Measurements from ENCODE around the gene TMEM147. TPM values are rescaled to one million over a fixed set of nuclear protein-coding genes. Genes with fewer than 3 reads are reported as not detected.
A peak's percentile ranks its signal among the peaks of the same experiment; 100 is the strongest.

The TMEM147 gene
- total RNA-seq, 4 donors from 2014 or later, result 68.1 to 119 (median 89.6) TPM

DNA sequence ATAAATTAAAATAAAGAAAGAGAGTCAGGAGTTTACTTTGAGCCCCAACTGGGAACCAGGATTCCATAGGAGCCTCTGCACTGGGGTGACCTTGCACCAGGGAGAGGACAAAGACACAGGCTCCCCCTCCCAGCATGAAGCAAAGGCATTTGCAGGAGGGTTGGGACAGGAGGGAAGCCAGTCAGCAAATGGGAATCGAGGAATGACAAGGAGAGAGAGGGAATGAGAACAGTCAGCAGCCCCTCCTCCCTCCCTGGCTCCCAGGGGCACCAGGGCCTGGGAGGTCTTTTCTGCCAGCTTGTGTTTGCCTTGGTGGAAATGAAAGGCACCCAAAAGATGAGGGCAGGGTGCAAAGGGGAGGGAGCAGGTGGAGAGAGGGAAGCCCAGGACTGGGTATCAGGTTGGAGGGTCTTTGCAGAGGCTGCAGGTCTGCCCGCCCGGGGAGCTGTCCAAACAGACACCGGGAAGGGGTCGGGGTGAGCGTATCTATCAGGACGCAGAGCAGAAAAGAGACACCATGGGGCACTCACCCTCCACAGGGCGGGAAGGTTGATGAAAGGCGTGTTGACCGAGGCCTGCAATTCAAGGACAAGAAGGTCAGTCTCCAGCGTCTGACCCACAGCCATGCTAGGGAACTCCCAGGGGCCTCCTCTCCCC, 21.1 kb upstream of the TMEM147 start:
- Histone ChIP-seq H3K36me3 (no peaks in the 10 kb centered on the region), H3K4me1 (peaks cover 0 to 31% (median under 1%) of the 10 kb centered on the region in 3 donors), H3K27me3 (peaks cover 0 to 68% (median 0%) of the 10 kb centered on the region in 4 donors), H3K27ac (no peak overlapping the region), H3K9me3 (no peaks in the 10 kb centered on the region), H3K4me3 (no peak overlapping the region)
- 31 to 41% methylated on average over 4 to 5 of the region's 11 CpGs for WGBS, 2 donors
- TF ChIP-seq, protein P1, sequence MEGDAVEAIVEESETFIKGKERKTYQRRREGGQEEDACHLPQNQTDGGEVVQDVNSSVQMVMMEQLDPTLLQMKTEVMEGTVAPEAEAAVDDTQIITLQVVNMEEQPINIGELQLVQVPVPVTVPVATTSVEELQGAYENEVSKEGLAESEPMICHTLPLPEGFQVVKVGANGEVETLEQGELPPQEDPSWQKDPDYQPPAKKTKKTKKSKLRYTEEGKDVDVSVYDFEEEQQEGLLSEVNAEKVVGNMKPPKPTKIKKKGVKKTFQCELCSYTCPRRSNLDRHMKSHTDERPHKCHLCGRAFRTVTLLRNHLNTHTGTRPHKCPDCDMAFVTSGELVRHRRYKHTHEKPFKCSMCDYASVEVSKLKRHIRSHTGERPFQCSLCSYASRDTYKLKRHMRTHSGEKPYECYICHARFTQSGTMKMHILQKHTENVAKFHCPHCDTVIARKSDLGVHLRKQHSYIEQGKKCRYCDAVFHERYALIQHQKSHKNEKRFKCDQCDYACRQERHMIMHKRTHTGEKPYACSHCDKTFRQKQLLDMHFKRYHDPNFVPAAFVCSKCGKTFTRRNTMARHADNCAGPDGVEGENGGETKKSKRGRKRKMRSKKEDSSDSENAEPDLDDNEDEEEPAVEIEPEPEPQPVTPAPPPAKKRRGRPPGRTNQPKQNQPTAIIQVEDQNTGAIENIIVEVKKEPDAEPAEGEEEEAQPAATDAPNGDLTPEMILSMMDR (IDR thresholded peaks at IDR 0.05), result no peak
- no peak for TF ChIP-seq POLR2A (IDR thresholded peaks at IDR 0.05)
- intact Hi-C loops (cut with DNase I), result no loop called here
- no peak for DNase-seq

DNA sequence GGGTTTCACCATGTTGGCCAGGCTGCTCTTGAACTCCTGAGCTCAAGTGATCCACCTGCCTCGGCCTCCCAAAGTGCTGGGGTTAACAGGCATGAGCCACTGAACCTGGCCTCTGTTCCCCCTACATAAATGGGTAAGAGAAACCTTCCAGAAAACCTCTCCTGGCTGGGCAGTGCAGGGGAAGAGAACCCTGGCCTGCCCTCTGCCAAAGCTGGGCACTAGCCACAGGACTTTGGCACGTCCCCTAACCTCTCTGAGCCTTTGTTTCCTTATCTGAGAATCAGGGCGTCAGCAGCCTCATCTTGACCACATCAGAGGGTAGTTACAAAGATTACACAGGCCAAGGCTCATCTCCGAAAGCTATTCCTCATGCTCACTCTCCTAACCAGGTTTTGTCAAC, 19.6 kb upstream of the TMEM147 start:
- intact Hi-C loops (cut with DNase I), result no loop called here
- H3K9me3 ChIP-seq, result no peaks in the 10 kb centered on the region
- no peak overlapping the region for H3K27ac ChIP-seq
- peak overlapping the region in 2 of 4 donors; percentile 26 to 27 for H3K4me3 ChIP-seq
- H3K36me3 ChIP-seq, result no peaks in the 10 kb centered on the region
- WGBS, 2 donors, result 68 to 71% methylated on average over 3 to 4 of the region's 4 CpGs
- TF ChIP-seq POLR2A (IDR thresholded peaks at IDR 0.05), result no peak
- TF ChIP-seq, protein P1 (IDR thresholded peaks at IDR 0.05), result no peak
- H3K27me3 ChIP-seq, result peaks cover 0 to 84% (median 0%) of the 10 kb centered on the region in 4 donors
- peaks cover 0 to 42% (median 3%) of the 10 kb centered on the region in 3 donors for H3K4me1 ChIP-seq
- DNase-seq, result no peak

DNA sequence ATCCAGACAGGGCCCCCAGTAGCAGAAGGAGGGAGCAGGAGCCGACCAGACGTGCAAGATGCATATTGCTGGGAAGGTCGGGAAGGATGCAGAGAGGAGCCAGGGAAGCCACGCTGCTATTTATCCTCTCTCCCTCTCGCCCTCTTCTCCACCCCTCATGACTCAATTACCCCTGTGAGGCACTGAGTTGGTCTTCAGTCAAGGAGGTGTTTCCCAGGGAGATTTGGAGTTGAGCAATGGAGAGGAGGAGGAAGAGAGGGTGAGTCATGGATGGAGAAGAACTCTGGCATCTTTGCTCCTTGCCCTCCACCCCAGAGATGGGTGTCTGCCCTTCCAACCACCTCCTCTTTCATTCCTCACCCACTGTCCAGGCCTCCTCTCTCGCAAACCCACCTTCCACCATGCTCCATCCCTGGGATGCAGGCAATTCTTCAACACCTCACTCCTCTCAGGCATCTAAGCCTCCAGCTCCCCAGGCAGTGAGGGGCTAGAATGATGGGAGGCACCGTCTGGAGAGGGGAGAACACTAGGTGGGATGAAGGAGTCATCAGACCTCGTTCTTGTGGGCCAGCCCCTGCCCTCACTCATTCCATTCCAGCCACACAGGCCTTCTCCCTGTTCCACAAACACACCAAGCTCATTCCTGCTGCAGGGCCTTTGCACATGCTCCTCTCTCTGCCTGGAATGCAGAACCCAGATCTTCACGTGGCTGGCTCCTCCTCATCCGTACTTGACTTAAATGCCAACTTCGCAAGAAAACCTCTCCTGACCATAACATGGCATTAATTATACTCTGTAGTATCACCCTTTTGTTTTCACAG, 17.0 kb upstream of the TMEM147 start, which contains the start of gene SBSN:
SBSN (minus strand) TSS at position 94 of the 821 bp plus-strand sequence; CDS start at position 64, 30 bp downstream.
- DNase-seq, result no peak
- 67 to 74% methylated on average over 10 to 11 of the region's 11 CpGs for WGBS, 2 donors
- Histone ChIP-seq H3K27me3 (peaks cover 0 to 100% (median 0%) of the 10 kb centered on the region in 4 donors), H3K9me3 (no peaks in the 10 kb centered on the region), H3K4me3 (peak within 1 kb of the TSS in 2 of 4 donors; percentile 26 to 27), H3K4me1 (peaks cover 3 to 53% (median 5%) of the 10 kb centered on the region in 3 donors), H3K27ac (peak within 1 kb of the TSS in 3 of 4 donors; percentile 58 to 75 (median 64)), H3K36me3 (no peaks in the 10 kb centered on the region)
- intact Hi-C loops (cut with DNase I), result no loop called here
- no peak for TF ChIP-seq POLR2A (IDR thresholded peaks at IDR 0.05)
- TF ChIP-seq, protein P1 (IDR thresholded peaks at IDR 0.05), result no peak

DNA sequence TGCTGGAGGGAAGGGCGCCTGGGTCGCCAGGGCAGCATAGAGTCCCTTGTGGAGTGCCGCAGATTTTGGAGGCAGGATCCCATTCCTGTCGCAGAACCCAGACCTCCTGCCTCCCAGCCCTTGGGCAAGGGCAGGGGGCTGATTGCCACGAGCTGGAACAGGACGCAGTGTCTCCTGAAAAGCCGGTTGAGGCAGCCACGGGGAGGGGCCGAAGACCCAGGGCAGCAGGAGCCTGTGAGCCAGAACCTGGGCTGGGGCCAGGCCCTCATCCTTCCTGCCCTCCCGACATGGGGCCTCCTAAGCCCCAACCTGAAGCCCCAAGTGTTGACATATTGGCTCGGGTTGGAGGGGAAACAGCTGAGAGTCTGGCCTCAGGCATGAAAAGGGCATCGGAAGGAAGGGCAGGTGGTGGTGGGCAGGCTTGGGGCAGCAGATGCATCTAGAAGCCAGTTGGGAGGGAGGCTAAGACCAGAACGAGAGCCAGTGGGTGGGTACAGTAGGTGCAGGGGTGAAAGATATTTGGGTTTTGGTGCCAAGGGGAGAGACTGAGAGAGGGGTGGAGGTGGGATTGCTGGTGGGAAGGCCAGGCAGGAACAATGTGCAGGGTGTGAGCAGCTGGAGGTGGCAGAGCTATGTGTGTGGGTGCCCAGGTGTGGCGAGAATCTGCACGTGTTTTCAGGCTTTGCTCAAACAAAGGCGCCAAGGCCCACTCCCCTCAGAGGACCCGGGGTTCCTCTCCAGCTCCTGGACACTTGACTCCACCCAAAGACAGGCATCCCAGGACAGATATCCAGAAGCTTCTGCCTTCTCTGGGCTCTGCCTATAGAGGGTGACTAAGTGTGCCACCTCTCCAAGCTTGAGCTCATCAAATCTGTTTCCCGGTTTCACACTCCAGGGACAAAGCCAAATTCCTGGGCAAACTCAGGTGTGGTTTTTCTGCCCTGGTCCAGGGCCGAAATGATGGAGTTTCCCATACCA, 15.9 kb upstream of the TMEM147 start:
- H3K27ac ChIP-seq, result peak overlapping the region in 3 of 4 donors; percentile 58 to 75 (median 64)
- WGBS, 2 donors, result 27 to 29% methylated on average over 7 to 9 of the region's 19 CpGs
- DNase-seq, result no peak
- TF ChIP-seq, protein P1 (IDR thresholded peaks at IDR 0.05), result no peak
- no peak for TF ChIP-seq POLR2A (IDR thresholded peaks at IDR 0.05)
- no peaks in the 10 kb centered on the region for H3K9me3 ChIP-seq
- intact Hi-C loops (cut with DNase I), result no loop called here
- H3K4me3 ChIP-seq, result no peak overlapping the region
- H3K27me3 ChIP-seq, result peaks cover 0 to 100% (median 0%) of the 10 kb centered on the region in 4 donors
- no peaks in the 10 kb centered on the region for H3K36me3 ChIP-seq
- peaks cover 6 to 62% (median 10%) of the 10 kb centered on the region in 3 donors for H3K4me1 ChIP-seq
